A673 (cell line): Measurements from ENCODE around the gene RTP3.

Experiments used
- EZH2 ChIP-seq: fragments of 200-600 bp; sonication (generic); IDR thresholded peaks from 2 replicates; pipeline ENCODE4 v1.6.1; 2017; ENCODE audit warnings: borderline replicate concordance, low read depth, mild to moderate bottlenecking, mixed read lengths, antibody characterized with exemption, low read length; ENCODE audit not compliant: poor library complexity, severe bottlenecking
- TF ChIP-seq, protein P1 (sequence below): fragments of 300-800, 200-600 bp; sonication (generic); conservative IDR thresholded peaks from 2 replicates; pipeline ENCODE4 v1.5.1; 2017; ENCODE audit warnings: low read depth, mild to moderate bottlenecking, antibody characterized with exemption, low read length, moderate library complexity, mixed read lengths

DNA sequence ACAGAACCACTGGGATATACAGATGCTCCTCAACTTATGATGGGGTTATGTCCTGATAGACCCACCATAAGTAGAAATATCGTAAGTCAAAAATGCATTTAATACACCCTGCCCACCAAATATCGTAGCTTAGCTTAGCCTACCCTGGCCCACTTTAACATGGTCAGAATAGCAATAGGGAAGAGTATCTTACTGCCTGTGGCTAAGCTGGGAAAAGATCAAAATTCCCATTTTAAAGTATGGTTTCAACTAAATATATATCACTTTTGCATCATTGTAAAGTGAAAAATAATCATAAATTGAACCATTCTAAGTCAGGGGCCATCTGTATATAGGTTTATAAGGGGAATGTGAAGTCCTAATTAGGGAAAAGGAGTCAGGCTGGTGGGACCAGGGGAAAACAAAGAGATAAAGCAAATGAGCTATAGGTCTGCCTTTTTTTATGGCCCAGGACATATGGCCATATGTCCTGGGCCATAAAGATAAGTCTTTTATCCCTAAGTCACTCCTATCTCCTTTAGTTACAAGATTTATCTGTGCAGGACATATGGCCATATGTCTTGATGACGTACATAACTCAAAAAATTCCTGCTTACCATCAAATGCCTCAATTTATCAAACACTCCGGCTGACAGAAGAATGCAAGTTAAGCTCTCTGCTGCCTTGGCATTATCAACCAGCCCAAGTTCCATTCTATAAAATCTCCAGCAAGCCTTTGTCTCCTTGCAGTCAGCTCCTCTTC lies 11.2 kb downstream of the RTP3 start:
- TF ChIP-seq, protein P1, sequence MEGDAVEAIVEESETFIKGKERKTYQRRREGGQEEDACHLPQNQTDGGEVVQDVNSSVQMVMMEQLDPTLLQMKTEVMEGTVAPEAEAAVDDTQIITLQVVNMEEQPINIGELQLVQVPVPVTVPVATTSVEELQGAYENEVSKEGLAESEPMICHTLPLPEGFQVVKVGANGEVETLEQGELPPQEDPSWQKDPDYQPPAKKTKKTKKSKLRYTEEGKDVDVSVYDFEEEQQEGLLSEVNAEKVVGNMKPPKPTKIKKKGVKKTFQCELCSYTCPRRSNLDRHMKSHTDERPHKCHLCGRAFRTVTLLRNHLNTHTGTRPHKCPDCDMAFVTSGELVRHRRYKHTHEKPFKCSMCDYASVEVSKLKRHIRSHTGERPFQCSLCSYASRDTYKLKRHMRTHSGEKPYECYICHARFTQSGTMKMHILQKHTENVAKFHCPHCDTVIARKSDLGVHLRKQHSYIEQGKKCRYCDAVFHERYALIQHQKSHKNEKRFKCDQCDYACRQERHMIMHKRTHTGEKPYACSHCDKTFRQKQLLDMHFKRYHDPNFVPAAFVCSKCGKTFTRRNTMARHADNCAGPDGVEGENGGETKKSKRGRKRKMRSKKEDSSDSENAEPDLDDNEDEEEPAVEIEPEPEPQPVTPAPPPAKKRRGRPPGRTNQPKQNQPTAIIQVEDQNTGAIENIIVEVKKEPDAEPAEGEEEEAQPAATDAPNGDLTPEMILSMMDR, result no peak
- TF ChIP-seq EZH2, result no peak
